ENCODE results near the gene FMN1.

Gene FMN1

GRCh38 chr15:32885713-32886112 lies 308.8 kb downstream of the FMN1 start:
- DNase-seq (ENCODE audit: low read depth, low spot score): no peak
- ChIA-PET POLR2A (no interaction called here), CTCF (interaction anchor here (0.7 to 1.8 kb wide), 2 partner anchors 12 to 32 kb away, joined by 4 to 5 read pairs; no protein-coding TSS in a partner anchor)
- no peak overlapping the region for H3K4me3 ChIP-seq (ENCODE audit: low read depth, low read length)
- TF ChIP-seq CTCF (IDR thresholded peaks at IDR 0.05; ENCODE audit: insufficient read depth, low read length, missing control alignments): no peak

- CTCF ChIA-PET: no interaction called here
- no peak for TF ChIP-seq CTCF (IDR thresholded peaks at IDR 0.05; ENCODE audit: insufficient read depth, low read length, missing control alignments)
- POLR2A ChIA-PET: no interaction called here
- no peak overlapping the region for H3K4me3 ChIP-seq (ENCODE audit: low read depth, low read length)
- no peak for DNase-seq (ENCODE audit: low read depth, low spot score)
Observed at GRCh38 chr15:32884146-32884545, 310.4 kb downstream of the FMN1 start.

GRCh38 chr15:32882955-32883354 lies 311.6 kb downstream of the FMN1 start:
- ChIA-PET CTCF (no interaction called here), POLR2A (no interaction called here)
- no peak for DNase-seq (ENCODE audit: low read depth, low spot score)
- no peak overlapping the region for H3K4me3 ChIP-seq (ENCODE audit: low read depth, low read length)
- no peak for TF ChIP-seq CTCF (IDR thresholded peaks at IDR 0.05; ENCODE audit: insufficient read depth, low read length, missing control alignments)

GRCh38 chr15:32881528-32881927 lies 313.0 kb downstream of the FMN1 start:
- POLR2A ChIA-PET: no interaction called here
- no peak overlapping the region for H3K4me3 ChIP-seq (ENCODE audit: low read depth, low read length)
- CTCF ChIA-PET: no interaction called here
- TF ChIP-seq CTCF (IDR thresholded peaks at IDR 0.05; ENCODE audit: insufficient read depth, low read length, missing control alignments): no peak
- no peak for DNase-seq (ENCODE audit: low read depth, low spot score)

GRCh38 chr15:32880642-32881041 lies 313.9 kb downstream of the FMN1 start:
- ChIA-PET POLR2A (no interaction called here), CTCF (interaction anchor here (1.2 kb wide), 1 partner anchor 11 kb away, joined by 3 read pairs; no protein-coding TSS in a partner anchor)
- H3K4me3 ChIP-seq (ENCODE audit: low read depth, low read length): no peak overlapping the region
- no peak for DNase-seq (ENCODE audit: low read depth, low spot score)
- TF ChIP-seq CTCF (IDR thresholded peaks at IDR 0.05; ENCODE audit: insufficient read depth, low read length, missing control alignments): no peak

GRCh38 chr15:32879980-32880379 lies 314.5 kb downstream of the FMN1 start:
- CTCF ChIA-PET: interaction anchor here (1.0 to 1.2 kb wide), 2 partner anchors 11 to 34 kb away, joined by 3 to 4 read pairs; no protein-coding TSS in a partner anchor
- no peak for TF ChIP-seq CTCF (IDR thresholded peaks at IDR 0.05; ENCODE audit: insufficient read depth, low read length, missing control alignments)
- DNase-seq (ENCODE audit: low read depth, low spot score): no peak
- POLR2A ChIA-PET: no interaction called here
- no peak overlapping the region for H3K4me3 ChIP-seq (ENCODE audit: low read depth, low read length)
